GM12878 (cell line): ENCODE results near the gene ENTREP3. TPM values are rescaled to one million over a fixed set of nuclear protein-coding genes. Genes with fewer than 3 reads are reported as not detected.

ENCODE experiments used
- CREB1 ChIP-seq: IDR thresholded peaks from 2 replicates; pipeline ENCODE4 v1.6.1; 2012; ENCODE audit warnings: low read depth, mild to moderate bottlenecking, inconsistent platforms
- EP300 ChIP-seq, 2 experiments: fragments of 150-350 bp in 1 of 2; IDR thresholded peaks; 2 replicates each; pipeline ENCODE4 v1.6.1; 2011 to 2012; ENCODE audit warnings: low read depth in 2 of 2, low read length in 2 of 2, borderline replicate concordance in 1 of 2, improper control_type of control experiment in 1 of 2, inconsistent platforms in 1 of 2; ENCODE audit not compliant: control insufficient read depth in 1 of 2
- ESRRA ChIP-seq: IDR thresholded peaks from 2 replicates; pipeline ENCODE4 v1.6.1; 2012; ENCODE audit warnings: mild to moderate bottlenecking, low read length, improper control_type of control experiment
- FOS ChIP-seq: IDR thresholded peaks from 3 replicates; pipeline ENCODE4 v1.6.1; 2011; ENCODE audit warnings: borderline replicate concordance; ENCODE audit not compliant: insufficient read length; ENCODE audit errors: extremely low read depth
- GATAD2B ChIP-seq: fragments of 450-650 bp; conservative IDR thresholded peaks from 2 replicates; pipeline ENCODE4 v1.6.1; 2017; ENCODE audit warnings: low read depth, mild to moderate bottlenecking, moderate library complexity
- IRF4 ChIP-seq: IDR thresholded peaks from 2 replicates; pipeline ENCODE4 v1.6.1; 2011; ENCODE audit warnings: low read depth, low read length
- KAT2A ChIP-seq: conservative IDR thresholded peaks from 2 replicates; pipeline ENCODE4 v1.6.1; 2011; ENCODE audit warnings: low read depth, low read length; ENCODE audit not compliant: control insufficient read depth
- MEF2A ChIP-seq: IDR thresholded peaks from 2 replicates; pipeline ENCODE4 v1.6.1; 2011; ENCODE audit warnings: low read depth, mild to moderate bottlenecking, low read length, moderate library complexity; ENCODE audit not compliant: insufficient read depth
- MEF2B ChIP-seq: fragments of 450-650 bp; IDR thresholded peaks from 2 replicates; pipeline ENCODE4 v1.6.1; 2018; ENCODE audit warnings: mild to moderate bottlenecking, moderate library complexity; ENCODE audit not compliant: partially characterized antibody, poor library complexity, severe bottlenecking
- MYB ChIP-seq: fragments of 150-350 bp; IDR thresholded peaks from 2 replicates; pipeline ENCODE4 v1.6.1; 2014; ENCODE audit warnings: mild to moderate bottlenecking, low read depth, low read length, borderline replicate concordance
- NFYB ChIP-seq: IDR thresholded peaks from 2 replicates; pipeline ENCODE4 v1.6.1; 2011; ENCODE audit warnings: low read depth, mild to moderate bottlenecking, low read length, improper control_type of control experiment, moderate library complexity; ENCODE audit not compliant: insufficient read depth
- PAX5 ChIP-seq: IDR thresholded peaks from 2 replicates; pipeline ENCODE4 v1.6.1; 2011; ENCODE audit warnings: low read depth, low read length, borderline replicate concordance
- POLR2AphosphoS2 ChIP-seq: IDR thresholded peaks from 2 replicates; pipeline ENCODE4 v1.6.1; 2011; ENCODE audit warnings: low read depth, mild to moderate bottlenecking, low read length, improper control_type of control experiment, moderate library complexity
- POU2F2 ChIP-seq: IDR thresholded peaks from 3 replicates; pipeline ENCODE4 v1.6.1; 2011; ENCODE audit warnings: low read depth, mild to moderate bottlenecking, low read length, borderline replicate concordance
- RFX5 ChIP-seq: IDR thresholded peaks from 2 replicates; pipeline ENCODE4 v1.6.1; 2011; ENCODE audit warnings: low read depth, low read length, improper control_type of control experiment
- STAT3 ChIP-seq: IDR thresholded peaks from 2 replicates; pipeline ENCODE4 v1.6.1; 2011; ENCODE audit warnings: low read depth, low read length, improper control_type of control experiment
- SUZ12 ChIP-seq: fragments of 200-600 bp; sonication (generic); IDR thresholded peaks from one replicate; pipeline ENCODE4 v1.6.1; 2018; ENCODE audit warnings: antibody characterized with exemption, mild to moderate bottlenecking; ENCODE audit not compliant: unreplicated experiment
- YBX1 ChIP-seq: fragments of 450-650 bp; IDR thresholded peaks from 2 replicates; pipeline ENCODE4 v1.6.1; 2016; ENCODE audit warnings: antibody characterized with exemption
- YY1 ChIP-seq: IDR thresholded peaks from 2 replicates; pipeline ENCODE4 v1.6.1; 2011; ENCODE audit warnings: low read depth, mild to moderate bottlenecking, low read length
- ZBTB4 ChIP-seq: fragments of 450-650 bp; formaldehyde crosslinking; IDR thresholded peaks from 2 replicates; pipeline ENCODE4 v1.4.0; 2022; ENCODE audit warnings: mild to moderate bottlenecking, moderate library complexity
- ZBTB40 ChIP-seq: fragments of 450-650 bp; IDR thresholded peaks from 2 replicates; pipeline ENCODE4 v1.6.1; 2016; ENCODE audit warnings: mild to moderate bottlenecking, moderate library complexity, borderline replicate concordance
- ZNF384 ChIP-seq: IDR thresholded peaks from 2 replicates; pipeline ENCODE4 v1.6.1; 2012; ENCODE audit warnings: low read depth, mild to moderate bottlenecking, low read length, improper control_type of control experiment, borderline replicate concordance
- ZSCAN29 ChIP-seq: fragments of 450-650 bp; IDR thresholded peaks from 2 replicates; pipeline ENCODE4 v1.6.1; 2017; ENCODE audit warnings: mild to moderate bottlenecking, moderate library complexity
- polyA plus RNA-seq, 11 experiments: library from polyadenylated mRNA; depleted of rRNA in 4 of 11; unstranded in 6 of 11; stranded (reverse) in 5 of 11; fragments of >200 nt; fragmentation: Nextera tagmentation in 4 of 11; fragmentation: Illumina TruSeq in 1 of 11; extraction: Ambion mirVana in 4 of 11; extraction: Trizol in 1 of 11; gene quantifications; 1 replicate in 1 of 11; 2 replicates in 10 of 11; pipeline versions ENCODE4 v1.2.1 to v1.2.3, GENCODE V29; 2011 to 2016; ENCODE audit warnings: inconsistent platforms in 2 of 11, missing spikeins in 2 of 11, low read depth in 1 of 11
- total RNA-seq, 4 experiments: library from RNA; depleted of rRNA in 3 of 4; stranded (reverse); fragments of >200 nt in 3 of 4; fragmentation: Illumina TruSeq in 1 of 4; extraction: Trizol in 1 of 4; gene quantifications; 2 replicates each; pipeline versions ENCODE4 v1.2.1 to v1.2.3, GENCODE V29; 2013 to 2021

Gene ENTREP3
- total and polyA plus RNA-seq, 10 of the 15 experiments (the other 5 are each of a cell fraction or from before 2014, with no cell fraction given) = 1.7 to 31.8 (median 3.9) TPM

DNA sequence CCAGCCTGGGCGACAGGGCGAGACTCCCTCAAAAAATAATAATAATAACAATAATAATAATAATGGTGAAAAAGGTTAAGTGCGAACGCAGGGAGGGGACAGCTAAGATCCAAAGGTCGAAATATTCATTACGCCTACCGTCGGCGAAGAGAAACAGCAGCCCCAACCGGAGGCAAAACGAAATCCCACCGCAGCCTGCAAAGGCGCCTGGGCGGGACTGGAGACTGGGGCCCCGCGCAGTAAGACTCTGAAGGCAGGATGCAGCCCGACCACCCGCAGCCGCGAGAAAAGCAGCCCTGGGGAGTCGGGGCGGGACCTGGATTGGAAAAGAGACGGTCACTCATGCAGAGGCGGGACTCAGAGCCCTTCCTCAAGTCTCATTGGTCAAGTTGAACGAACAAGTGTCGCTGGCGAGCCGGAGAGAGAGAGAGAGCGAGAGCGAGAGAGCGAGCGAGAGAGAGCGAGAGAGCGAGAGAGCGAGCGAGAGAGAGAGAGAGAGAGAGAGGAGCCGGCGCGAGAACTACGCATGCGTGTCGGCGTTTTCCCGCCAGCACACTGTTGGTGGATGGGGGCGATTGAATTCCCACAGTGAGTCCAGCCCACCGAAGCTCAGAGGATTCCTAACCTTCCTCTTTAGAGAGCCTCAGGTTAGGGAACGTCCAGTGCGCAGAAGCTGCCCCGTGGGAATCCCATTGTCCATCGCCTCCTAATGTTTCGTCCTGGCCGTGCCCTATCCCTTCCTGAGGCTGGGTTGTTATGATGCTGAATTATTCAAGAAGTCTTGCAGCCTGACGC lies 10.7 kb downstream of the ENTREP3 start (continued):
- TF ChIP-seq ZBTB40 = peak; percentile 48; the same call in 1 of the 2 replicates
- peak; percentile 92 for TF ChIP-seq ZSCAN29
- TF ChIP-seq MEF2B = peak; percentile 90
- peak; percentile 94 for TF ChIP-seq CREB1
- TF ChIP-seq PAX5 = peak; percentile 99
- peak; percentile 62; the same call in 1 of the 2 replicates for TF ChIP-seq RFX5
- no peak for TF ChIP-seq KAT2A
- TF ChIP-seq FOS = peak; percentile 7
- TF ChIP-seq ZBTB4 (CRISPR knock-in tag) = no peak
- TF ChIP-seq ESRRA = no peak
- TF ChIP-seq YBX1 = no peak
- peak; percentile 98 for TF ChIP-seq GATAD2B
- TF ChIP-seq MYB = peak; percentile 77; the same call in 1 of the 2 replicates
- TF ChIP-seq NFYB = peak; percentile 79; the same call in 1 of the 2 replicates
- peak; percentile 89 for TF ChIP-seq IRF4
- TF ChIP-seq POLR2AphosphoS2 = peak; percentile 91; the same call in 1 of the 2 replicates
- TF ChIP-seq ZNF384 = 0 out of 2 replicates have a peak, but pooled peaks have one; percentile 32
- peak; percentile 73 for TF ChIP-seq POU2F2
- TF ChIP-seq SUZ12 = no peak
- 0 out of 2 replicates have a peak, but pooled peaks have one; percentile 20 for TF ChIP-seq STAT3
- peak; percentile 91 for TF ChIP-seq YY1
- TF ChIP-seq MEF2A = peak; percentile 88
- peak; percentile 40 to 48; a peak in 2 of 4 replicates for TF ChIP-seq EP300 (IDR thresholded peaks at IDR 0.05; ENCODE audit: borderline replicate concordance in 1 of 2, control insufficient read depth in 1 of 2, low read depth in 2 of 2, low read length in 2 of 2)
